Amygdala (tissue), 56 donors: ENCODE results near the gene GPR6.

ENCODE experiments used
- DNase-seq, 56 donors: peaks; one replicate each; lab custom pipeline; 2025; lab: John Stamatoyannopoulos, UW

Gene GPR6, protein sequence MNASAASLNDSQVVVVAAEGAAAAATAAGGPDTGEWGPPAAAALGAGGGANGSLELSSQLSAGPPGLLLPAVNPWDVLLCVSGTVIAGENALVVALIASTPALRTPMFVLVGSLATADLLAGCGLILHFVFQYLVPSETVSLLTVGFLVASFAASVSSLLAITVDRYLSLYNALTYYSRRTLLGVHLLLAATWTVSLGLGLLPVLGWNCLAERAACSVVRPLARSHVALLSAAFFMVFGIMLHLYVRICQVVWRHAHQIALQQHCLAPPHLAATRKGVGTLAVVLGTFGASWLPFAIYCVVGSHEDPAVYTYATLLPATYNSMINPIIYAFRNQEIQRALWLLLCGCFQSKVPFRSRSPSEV

DNA sequence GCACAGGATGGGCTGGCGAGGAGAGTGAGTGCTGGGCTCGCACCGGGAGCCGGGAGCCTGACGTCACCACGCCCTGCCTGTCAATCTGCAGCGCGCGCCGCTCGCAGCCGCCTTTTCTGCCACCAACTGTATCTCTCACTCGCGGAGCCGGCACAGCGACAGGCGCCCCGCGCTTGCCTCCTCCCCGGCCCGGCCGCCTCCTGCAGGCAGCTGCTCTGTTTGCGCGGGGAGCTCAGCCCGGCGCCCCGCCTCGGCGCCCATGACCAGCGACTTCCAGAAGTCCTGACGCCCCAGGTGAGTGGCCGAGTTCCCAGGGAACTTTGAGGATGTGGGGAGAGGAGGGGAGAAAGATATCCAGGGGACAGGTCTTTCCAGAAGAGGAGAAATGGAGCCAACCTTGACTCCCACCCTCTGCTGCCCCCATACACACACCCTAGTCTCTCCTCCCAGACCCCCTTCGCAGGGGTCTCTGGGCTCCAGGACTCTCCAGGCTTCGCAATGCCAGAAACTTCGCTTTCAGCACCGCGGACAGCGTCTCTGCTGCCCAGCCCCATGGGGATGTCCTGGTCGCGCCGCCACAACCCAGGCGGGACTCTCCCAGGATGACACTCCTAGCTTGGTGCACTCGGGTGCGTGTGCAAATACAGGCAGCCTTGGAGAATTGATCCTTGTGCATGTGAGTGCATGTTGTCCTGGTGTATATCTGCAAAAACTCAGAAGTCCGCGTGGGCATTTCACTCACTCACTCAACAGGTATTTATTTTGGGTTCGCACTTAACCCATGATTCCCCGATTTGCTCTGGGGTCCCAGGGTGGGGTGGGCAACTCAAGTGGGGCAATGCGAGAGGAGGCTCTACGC, at the start of gene GPR6:
GPR6 (plus strand) TSS at position 138 of the 859 bp plus-strand sequence. CDS start 802 bp downstream, outside the sequence.
- peak in 31 of 56 donors; percentile 1 to 55 (median 22) for DNase-seq

DNA sequence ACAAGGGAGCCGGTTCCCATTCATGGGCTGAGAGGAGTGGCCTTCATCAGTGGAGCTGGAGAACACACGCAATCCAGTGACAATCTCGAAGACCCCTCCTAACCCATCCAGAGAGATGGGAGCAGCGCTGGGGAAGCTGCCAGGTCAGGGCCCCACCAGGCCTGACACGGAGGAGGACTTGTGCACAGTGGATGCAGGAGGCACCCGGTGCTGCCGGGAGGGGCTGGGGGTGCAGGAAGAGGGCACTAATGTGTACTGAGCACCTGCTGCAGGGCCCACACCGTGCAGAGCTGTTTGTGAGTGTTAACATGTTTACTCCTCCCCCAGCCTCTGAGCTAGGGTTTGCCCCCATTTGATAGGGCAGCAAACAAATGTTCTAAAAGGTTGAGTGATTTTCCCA, 43.8 kb upstream of the GPR6 start:
- no peak for DNase-seq

DNA sequence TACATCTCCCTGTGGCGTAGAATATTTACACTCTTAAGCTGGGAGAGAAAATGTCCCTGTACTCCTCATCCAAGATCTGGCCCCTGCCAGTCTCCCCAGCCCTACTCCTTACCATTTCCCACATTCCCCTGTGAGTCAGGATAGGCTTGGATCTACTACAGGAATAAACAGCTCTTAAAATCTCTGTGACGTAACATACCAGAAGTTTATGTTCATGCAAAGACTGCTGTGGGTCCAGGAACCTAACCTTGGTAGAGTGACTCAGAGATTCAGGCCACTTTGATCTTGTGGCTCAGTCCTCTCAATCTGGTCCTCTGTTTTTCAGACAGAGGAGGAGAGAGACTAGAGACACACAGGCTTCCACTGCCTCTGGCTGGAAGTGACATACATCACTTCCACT, 38.5 kb upstream of the GPR6 start:
- no peak for DNase-seq

DNA sequence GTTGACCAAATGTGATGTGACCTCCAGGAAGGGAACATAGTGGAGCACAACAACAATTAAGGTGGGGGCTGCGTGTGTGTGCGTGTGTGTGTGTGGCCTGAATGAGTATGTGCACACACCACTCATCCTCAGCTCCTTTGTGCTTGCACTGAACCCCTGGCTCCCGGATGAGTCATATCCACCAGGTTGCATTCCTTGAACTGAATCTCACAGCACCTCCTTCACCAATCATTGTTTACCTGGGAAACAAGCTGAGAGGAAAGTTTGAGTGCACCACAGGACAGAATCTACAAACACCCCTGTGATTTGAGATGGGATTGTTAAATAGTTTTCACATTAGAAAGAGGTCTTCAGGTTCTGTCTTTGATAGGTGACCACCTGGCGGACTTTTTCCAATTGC, 33.7 kb upstream of the GPR6 start:
- DNase-seq = no peak

DNA sequence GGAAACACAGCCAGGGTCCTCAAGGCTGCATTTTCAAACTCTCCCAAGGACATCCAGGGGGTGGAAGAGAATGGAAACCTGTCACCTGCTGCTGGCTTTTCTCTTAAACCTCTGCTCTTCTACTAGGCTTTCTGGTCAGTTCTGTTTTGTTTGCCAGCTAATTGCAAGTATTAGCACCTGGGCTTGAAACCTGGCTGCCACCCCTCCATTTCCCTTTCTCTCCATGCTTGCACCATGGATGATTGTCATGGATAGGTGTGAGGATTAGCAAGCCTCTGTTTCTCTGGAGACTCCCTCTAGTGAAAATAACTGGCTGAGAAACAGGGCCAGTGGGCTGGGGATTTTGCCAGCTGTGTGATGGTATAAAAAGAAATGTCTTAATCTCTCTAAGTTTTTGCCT, 33.0 kb upstream of the GPR6 start:
- DNase-seq = no peak

DNA sequence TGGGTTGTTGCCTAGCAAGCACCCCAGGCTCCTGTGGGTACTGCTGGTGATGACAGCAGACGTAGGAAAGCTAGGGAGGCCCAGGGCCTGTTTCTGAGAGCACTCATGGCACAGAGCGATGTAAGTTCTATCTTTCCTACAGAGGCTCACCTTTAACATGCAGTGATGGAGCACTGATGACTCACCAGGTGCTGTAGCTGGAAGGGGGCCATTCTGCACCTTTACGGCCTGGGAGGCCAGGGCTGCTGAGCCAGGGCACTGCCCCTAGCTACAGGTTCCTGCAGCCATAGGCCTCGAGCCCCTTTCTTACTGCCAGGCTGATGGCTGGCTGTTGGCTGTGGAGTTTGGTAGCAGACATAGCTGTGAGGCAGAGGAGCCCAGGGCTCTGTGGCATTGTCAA, 31.1 kb upstream of the GPR6 start:
- no peak for DNase-seq

DNA sequence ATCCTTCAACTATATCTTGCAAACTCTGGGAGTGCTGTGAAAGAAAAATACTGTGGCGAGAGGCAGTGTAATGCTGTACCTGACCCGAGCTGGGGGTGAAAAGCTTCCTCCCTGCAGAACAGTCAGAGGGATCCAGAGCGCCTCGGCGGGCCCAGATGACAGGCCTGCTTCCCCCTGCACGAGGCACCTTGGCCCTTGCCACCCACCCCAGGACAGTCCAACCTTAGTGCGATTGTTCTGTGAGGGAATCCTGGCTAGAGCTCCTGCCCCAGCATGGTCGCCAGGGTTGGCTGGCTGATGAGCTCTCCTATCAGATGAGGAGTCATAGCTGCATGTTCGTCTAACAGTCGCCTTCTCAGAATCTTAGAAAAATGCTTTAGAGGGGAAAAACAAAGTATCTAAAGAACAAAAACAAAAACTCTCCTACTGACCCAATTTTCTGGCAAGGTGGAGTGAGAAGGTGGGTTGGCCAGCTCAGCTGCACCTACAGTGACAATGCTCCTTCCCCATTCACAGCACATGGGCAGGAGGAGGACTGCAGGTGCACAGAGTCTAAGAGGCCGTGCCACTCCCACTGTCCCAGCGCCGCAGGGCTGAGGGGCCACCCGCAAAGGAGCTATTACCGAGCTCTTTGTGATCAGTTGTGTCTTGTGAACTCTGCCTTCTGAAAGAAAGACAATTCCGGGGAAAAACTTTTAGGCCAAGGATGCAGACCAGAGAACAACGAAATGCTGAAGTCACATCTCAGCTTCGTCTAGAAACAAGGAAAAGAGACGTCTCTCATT, 28.6 kb upstream of the GPR6 start:
- DNase-seq = no peak

DNA sequence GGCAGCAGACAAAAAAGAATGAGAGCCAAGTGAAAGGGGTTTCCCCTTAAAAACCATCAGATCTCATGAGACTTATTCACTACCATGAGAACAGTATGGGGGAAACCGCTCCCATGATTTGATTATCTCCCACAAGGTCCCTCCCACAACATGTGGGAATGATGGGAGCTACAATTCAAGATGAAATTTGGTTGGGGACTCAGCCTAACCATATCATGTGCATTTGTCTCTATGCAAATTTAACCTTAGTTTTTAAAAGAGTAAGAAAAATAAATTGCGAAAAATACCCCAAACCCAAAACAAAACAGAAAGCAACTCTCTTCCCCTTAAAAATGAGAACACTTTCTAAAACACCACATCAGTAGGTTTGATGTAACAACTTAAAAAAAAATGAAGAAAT, 22.6 kb upstream of the GPR6 start:
- no peak for DNase-seq

DNA sequence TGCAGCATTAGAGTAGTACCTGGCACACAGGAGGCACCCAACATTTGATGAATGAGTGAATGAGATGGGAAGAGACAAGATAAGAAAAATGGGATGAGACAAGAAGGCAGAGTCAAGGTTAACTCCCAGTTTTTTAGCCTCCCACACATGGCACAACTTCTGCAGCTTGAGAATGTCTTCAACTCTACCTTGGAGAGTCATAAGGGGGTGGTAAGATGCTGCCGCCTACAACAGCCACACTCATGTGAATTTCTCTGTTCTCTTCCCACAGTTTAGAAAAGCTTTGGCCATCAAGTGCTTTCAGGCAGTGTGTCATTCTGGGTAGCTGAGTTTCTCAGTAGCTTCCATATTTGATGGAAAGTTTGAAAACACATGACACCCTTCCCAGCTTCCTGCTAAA, 19.5 kb upstream of the GPR6 start:
- no peak for DNase-seq

DNA sequence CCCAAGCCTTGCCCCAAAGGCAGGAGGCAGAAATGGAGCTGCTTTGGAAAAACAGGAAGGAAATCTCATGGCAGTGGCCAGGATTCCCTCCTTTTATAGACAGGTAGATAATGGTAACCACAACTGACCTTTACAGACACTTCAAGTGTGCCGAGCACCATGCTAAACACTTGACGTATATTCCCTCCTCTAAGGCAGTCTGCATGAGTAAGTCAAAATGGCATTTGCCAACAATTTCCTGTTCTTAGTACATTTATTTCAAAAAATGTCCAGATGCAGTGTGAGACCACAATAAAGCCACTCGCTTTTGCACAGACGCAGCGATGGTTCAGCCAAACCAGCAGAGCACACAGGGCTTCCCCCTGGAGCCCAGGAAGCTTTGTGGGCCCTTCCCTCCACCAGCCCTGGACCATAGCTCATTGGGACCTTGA, 16.5 kb upstream of the GPR6 start:
- DNase-seq = no peak

DNA sequence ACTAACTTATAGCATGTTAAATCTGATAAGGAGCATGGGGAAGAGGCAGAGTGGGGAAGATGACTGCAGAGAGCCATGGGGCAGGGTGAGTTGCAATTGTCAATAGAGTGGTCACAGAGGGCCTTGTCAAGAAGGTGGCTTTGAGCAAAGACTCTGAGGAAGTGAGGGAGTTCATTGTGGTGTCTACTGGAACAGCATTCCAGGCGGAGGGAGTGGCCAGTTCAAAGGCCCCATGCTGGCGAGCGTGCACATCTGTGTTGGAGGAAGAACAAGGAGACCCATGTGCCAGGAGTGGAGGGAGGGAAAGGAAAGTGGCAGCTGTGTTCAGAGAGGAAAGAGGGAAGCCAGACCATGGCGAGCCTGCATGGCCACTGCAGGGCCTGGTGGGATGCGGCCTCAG, 15.8 kb upstream of the GPR6 start:
- no peak for DNase-seq

DNA sequence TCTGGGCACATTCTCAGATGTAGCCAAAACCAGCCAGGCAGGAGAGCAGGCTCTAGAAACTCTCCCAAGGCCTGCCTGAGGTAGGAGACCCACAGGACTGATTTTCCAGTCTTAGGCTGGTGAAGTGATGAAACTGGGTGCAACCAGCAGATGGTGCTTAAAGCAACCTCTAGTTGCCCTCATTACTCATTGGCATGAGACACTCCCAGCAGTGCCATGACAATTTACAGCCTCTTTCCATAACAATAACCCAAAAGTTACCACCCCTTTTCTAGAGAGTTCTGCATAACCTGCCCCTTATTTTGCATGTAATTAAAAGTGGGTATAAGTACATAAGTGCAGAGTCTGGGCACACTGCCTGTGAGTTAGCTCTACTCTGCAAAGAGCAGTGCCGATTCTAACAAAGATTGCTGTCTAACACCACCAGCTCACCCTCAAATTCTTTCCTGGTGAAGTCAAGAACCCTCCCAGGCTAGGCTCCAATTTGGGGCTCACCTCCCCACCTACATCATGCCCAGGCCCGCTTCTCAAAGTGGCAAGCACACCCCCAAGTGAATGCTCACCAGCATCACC, 14.4 kb upstream of the GPR6 start:
- DNase-seq = no peak

DNA sequence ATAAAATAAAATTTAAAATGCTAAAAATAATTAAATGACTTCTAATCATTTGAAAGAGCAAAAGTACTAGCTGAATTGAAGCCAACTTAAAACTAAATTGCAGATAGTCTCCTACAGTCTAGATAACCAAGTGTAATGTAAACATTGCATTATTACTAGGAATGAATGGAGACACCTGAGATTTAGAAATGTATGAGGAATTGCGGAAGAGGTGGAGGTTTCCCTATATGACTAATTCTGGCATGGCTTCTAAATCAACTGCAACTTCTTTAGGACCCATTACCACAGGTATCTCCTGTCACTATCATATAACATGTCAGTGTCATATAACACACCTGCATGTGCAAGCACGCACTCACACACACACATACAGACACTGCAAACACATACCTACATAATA, 13.2 kb upstream of the GPR6 start:
- no peak for DNase-seq

DNA sequence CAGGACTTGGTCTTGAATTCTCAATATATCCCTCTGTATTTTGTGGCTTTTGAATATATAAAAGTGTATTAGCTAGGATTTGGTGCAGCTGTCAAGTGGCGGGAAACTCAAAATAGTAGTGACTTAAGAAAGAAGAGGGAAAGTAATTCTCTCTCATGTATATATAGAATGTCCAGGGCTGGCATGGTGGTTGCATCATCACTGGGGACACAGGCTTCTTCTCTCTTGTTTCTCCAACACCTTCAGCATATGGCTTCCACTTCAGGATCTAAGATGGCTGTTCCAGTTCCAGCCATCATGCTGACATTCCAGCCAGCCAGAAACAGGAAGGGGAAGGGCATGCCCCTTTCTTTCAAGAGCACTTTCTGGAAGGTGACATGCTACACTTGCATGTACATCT, 11.8 kb upstream of the GPR6 start:
- DNase-seq = no peak

DNA sequence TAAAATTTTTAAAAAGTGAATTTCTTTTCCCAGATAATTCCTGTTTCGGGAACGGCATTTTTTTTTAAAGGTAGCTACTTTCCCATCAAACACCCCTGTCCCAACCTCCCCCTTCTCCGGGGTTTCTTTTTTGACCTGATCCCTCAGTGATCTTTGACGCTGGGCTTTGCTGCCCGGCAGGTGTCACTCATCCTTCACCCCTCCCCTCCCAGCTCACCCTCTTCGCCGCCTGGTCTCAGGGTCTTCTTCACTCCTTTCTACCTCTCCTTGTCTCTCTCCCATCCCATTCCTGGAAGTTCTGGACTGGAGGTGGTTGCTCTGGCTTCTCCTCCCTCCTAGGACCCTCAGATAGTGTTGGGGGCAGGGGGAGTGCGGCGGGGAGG, 329 bp upstream of the GPR6 start:
- no peak for DNase-seq

DNA sequence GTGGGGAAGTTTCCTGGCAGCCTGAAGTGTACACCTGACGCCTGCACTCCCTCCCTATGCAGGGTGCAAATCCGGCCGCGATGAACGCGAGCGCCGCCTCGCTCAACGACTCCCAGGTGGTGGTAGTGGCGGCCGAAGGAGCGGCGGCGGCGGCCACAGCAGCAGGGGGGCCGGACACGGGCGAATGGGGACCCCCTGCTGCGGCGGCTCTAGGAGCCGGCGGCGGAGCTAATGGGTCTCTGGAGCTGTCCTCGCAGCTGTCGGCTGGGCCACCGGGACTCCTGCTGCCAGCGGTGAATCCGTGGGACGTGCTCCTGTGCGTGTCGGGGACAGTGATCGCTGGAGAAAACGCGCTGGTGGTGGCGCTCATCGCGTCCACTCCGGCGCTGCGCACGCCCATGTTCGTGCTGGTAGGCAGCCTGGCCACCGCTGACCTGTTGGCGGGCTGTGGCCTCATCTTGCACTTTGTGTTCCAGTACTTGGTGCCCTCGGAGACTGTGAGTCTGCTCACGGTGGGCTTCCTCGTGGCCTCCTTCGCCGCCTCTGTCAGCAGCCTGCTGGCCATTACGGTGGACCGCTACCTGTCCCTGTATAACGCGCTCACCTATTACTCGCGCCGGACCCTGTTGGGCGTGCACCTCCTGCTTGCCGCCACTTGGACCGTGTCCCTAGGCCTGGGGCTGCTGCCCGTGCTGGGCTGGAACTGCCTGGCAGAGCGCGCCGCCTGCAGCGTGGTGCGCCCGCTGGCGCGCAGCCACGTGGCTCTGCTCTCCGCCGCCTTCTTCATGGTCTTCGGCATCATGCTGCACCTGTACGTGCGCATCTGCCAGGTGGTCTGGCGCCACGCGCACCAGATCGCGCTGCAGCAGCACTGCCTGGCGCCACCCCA, 1.2 kb downstream of the GPR6 start:
- peak in 5 of 56 donors; percentile 11 to 38 (median 31) for DNase-seq

DNA sequence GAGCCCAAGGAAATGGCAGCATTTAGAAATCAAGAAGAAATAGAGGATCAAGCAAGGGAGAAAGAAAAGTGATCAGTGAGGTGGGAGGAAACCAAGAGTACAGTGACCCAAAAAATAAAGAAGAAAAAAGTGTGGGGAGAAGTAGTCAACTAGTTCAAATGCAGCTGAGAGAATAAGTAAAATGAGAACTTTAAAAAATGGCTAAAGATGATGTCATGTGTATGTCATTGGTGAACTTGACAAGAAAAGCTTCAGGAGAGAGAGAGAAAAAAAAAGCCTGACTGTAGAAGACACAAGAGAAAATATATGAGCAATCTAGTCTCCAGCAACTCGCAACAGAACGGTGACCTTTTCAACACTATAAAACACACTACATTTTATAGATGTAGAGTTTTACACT, 6.3 kb downstream of the GPR6 start:
- no peak for DNase-seq

DNA sequence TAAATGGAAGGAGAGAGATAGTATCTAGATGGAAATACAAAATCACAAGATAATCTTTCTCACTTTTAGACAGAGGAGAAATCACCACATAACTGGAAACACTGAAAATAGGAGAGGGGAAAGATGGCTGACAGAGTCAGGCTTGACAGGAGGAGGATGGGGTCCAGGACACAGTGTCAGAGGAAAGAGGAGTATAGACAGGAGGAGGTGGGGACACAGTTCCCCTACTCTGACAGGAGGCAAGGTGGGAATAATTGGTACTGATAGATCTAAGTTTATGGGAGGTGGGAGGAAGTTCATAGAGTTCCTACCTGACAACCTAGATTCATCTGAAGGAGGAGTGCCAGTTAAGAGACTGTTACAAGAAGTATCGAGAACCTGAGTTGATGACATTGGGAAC, 9.1 kb downstream of the GPR6 start:
- no peak for DNase-seq

DNA sequence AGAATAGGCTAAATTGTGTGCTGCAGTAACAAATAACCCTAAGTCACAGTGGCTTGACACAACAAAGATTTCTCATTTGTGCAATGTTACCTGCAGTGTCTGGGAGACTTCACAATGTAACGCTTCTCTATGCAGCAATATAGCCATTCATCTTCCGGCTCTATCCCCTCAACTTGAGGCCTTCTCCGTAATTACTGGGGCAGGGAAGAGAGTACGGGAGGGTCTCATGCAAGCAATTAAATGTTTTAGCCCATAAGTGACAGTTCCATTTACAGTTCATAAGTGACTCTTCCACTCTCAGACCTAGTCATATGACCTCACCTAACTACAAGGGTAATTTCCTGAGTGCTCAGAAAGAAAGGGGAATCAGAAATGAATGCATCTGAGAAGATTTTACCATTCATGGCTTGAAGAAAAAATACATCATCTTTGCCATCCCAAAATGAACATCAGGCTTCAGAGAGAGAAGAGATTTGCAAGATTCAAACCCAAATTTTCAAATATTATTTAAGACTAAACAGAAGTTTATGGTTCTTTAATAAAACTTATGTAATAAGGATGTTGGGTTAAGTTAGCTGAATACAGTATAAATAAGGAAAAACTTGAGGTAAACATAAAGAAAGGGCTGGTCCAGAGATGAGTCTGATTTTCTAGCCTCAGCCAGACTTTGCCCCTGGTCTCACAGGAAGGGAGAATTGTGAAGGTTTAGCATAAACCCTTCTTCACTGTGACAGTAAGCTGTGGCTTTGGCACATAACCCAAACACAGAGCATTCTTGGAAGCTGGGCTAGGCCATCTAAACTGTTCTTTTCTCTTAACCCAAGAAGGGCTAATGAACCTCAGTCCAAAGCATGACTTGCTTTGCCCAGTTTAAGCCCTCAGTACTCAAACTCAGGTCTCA, 13.3 kb downstream of the GPR6 start:
- DNase-seq = no peak
